NAMALWA (cell line): ENCODE measurements around the gene INO80.
"Not testable (repeated sequence)": the region's sequence is repeated elsewhere in the genome, so short reads cannot be mapped to it uniquely, and the experiment has no call there.

ENCODE experiments used
- DNase-seq: peaks from one replicate; pipeline ENCODE4 v3.0.0-alpha.2; 2015; ENCODE audit warnings: low spot score

Gene INO80

DNA sequence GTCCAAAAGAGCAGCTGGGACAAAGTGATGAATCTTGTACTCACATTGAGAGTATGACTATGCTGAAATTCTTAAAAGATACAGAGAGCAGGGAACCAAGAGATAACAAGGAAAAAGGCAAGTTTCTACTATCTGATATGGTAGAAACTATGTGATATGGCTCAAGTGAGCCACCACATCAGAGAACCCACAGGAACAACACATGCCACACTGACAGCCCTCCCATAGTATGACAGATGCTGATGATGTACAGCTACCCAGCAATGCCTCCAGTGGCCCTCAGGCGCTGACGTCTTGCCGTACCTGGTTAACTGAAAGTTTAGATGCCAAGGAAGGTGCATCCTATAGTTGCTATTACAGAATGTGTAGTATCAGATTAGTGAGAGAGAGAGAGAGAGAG is 120.4 kb downstream of the INO80 start:
- no peak for DNase-seq

GRCh38 chr15:40992825-40993224 is 123.3 kb downstream of the INO80 start:
- DNase-seq, result no peak

- DNase-seq, result no peak
These were observed 123.8 kb downstream of the INO80 start for GRCh38 chr15:40992241-40992741.

GRCh38 chr15:40991355-40991754 is 124.7 kb downstream of the INO80 start:
- DNase-seq, result no peak

DNA sequence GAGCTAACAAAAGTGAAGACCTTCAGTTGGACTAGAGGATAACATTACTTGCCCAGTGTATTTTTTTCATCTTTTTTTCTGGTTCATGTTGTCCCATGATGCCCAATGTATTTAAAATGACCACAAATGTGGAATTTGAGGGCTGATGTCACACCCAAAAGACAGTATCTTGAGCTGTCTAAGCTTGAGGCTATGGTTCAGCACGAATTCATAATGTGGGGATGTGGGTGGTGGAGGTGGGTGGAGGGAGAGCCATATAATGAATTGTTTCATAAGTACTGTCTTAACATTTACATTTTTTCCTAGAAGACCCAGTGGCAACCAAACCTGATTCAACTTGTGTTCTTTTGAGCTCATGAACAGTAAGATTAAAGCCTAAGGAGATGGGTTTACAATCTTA is 125.3 kb downstream of the INO80 start:
- DNase-seq, result no peak

- DNase-seq, result no peak
These were observed 126.0 kb downstream of the INO80 start for GRCh38 chr15:40990080-40990479.

- no peak for DNase-seq
These were observed 127.9 kb downstream of the INO80 start for GRCh38 chr15:40988156-40988555.

- no peak for DNase-seq
These were observed 129.3 kb downstream of the INO80 start for GRCh38 chr15:40986820-40987219.

DNA sequence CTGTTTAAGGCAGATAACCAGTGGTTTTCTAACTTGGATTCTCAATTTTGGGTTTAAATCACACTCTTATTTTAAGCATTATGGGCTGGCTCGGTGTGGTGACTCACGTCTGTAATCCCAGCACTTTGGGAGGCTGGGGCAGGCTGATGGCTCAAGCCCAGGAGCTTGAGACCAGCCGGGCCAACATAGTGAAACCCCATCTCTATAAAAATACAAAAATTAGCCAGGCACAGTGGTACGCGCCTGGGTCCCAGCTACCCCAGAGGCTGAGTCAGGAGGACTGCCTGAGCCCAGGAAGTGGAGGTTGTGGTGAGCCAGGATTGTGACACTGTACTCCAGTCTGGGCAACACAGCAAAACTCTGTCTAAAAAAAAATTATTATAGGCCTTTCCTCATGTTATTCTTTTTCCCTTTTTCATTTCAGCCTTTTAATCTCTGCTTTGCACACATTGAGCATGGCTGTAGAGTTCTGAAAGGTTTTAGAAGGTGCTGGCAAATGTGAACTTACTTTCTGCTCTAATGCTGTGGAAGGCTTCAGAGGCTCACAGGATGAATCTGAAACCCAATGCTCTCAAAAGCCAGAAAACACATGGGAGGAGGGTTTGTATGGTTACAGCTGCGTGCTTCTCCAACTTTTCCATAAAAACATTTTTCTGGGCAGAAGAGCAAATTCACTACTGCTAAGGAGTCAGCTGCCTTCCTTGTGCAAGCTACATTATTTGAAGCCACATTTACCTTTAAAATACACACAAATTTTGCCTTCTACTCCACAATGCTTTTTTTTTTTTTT is 130.3 kb downstream of the INO80 start:
- no peak for DNase-seq

DNA sequence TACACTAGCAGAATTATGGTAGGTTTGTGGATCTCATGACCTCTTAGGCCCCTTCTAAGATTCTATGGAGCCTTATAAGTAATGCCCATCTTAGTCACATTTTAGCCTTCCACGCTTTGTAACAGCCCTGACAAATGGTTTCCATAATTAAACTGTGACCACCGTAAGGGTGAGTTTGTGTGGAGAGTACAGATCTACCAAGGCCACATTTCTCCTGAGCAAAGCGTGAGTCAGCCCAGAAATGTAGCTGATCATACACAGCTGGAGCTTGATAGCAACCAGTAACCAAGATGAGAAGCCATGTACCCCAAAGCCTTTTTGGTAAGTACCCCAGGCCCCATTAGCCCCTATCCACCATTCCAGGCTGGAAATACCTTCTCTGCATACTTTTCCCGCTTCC is 131.1 kb downstream of the INO80 start:
- no peak for DNase-seq

GRCh38 chr15:40984406-40984805 is 131.7 kb downstream of the INO80 start:
- no peak for DNase-seq

DNA sequence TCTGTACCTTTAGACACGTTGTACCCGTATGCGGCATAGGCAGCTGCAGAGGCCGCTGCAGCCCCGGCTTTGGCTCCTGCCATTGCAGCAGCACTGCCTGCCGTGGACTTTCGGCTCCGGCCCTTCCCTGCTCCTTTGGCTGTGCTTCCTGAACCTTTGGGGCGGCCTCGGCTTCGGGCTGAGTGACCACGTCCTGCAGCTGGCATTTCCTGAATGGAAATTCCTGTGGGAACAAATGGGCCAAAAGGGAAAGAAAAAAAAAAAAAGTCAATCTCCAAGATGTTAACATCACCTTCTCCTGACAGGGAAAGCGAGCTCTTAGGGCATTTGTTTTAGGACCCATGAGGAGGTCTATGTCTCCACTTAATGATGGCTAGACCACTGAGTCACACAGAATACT is 133.2 kb downstream of the INO80 start:
- no peak for DNase-seq

DNA sequence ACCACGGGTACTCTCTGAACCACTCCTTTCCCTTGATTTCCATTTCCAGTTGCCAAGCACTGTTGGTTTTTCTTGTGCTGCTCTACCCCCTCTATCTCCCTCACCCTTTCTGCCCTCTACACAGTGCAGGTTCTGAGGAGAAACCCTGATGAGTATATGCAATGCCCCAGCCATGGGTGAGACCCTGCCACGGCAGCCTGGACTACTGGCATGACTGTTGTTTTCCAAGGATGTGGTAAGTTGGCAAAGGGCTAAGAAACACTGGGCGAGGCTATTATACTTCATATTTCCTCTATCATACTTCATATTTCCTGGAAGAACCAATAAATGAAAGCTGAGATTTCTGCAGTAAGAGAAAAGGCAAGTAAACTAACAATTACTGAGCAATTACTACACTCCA is 134.9 kb downstream of the INO80 start:
- DNase-seq, result no peak

- DNase-seq, result no peak
These were observed 137.5 kb downstream of the INO80 start for GRCh38 chr15:40978562-40978961.

- DNase-seq, result no peak
These were observed 137.9 kb downstream of the INO80 start for GRCh38 chr15:40978141-40978540.

DNA sequence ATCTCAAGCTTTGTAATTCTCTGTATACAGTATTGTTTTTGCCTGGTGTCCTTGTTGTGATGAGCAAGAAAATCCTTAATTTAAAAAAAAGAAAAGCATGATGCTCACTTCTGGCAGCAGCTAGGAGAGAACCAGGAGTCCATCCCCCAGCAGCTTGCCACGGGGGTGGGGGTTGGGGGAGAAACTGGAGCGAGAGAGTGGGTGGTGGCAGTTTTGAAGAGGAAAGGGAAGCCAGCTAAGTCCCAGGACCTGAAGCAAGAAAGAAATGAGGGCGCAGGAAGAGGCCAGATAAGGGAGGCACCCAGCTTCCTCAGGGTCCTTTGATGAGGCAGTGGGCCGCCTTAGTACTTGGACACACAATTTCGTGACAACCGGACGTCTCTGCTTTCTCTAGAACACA is 139.3 kb downstream of the INO80 start:
- DNase-seq, result no peak

DNA sequence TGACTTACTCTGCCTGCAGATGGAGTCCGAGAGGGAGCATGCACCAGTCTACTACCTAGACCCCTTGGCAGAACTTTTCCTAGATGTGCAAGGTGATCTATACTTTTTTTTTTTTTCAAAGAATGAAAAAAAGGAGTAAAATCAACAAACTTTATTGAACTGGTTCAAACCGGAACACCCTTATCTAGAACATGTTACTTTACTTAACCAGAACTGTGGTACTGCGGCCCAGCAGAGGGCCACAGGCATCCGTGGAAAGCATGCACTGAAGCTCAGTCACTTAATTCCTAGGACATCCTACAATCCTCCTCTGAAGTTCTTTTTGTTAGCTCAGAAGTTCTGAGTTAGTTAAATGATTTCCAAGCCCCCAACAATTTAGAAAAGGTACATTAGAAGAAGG is 141.2 kb downstream of the INO80 start:
- DNase-seq, result no peak

DNA sequence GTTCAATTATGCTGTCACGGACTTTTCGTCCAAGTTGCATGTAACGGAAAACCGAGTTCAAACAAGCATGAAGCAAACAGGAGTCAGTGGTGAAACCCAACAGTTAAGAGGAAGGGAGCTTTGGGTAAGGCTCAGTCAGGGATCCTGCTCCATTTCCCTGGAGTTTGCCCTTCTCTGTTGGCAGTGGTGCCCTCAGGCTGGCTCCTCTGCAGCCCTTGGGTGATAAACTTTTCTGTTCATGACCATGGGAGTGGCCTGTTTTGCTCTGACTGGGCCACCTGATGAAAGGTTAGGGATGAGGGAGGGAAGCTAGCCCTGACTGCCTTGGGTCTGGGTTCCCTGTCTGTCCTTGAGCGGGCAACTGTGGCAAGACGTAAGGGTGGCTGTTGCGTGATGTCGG is 146.7 kb downstream of the INO80 start:
- no peak for DNase-seq

DNA sequence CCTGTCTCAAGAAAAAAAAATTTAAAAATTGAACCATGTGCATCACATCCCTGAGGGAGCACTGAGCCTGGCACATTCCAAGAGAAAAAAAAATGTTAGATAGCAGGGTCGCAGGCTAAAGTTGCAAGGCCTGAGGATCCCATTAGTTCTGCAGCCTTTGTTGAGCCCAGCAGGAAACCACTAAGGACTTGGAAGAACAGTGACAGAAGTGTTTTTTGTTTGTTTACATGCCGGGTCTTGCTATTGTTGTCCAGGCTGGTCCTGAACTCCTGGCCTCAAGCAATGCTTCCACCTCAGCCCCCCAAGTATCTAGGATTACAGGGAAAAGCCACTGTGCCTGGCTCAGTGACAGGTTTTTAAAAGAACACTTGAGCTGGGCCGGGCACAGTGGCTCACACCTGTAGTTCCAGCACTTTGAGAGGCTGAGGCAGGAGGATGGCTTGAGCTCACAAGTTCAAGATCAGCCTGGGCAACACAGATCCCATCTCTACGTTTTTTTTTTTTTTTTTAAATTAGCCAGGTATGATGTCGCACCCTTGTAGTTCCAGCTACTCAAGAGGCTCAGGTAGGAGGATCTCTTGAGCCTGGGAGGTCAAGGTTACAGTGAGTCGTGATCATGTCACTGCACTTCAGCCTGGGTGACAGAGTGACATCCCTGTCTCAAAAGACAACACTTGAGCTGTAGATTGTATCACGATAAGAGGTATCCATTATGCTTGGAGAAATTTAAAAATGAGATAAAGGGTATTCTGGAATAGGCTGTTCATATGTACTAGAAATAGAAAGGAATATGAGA is 147.6 kb downstream of the INO80 start:
- no peak for DNase-seq

DNA sequence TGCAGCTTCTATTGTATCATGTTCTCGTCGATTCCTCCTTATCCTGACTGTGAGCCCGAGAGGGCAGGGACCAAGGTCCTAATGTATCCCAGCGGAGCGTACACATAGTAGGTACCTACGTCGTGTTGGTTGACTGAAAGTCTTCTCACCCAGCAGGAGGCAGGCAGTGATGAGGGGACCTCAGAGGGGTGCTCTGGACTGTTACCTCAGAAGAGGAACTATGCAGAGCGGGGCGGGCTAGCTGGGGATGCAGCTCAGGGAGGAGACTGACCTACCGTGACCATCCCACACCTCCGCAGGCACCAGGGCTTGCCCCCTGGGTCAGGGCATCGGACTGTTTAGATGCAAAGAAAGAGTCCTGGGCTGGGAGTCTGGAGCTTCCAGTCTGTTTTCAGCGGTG is 151.4 kb downstream of the INO80 start:
- no peak for DNase-seq

DNA sequence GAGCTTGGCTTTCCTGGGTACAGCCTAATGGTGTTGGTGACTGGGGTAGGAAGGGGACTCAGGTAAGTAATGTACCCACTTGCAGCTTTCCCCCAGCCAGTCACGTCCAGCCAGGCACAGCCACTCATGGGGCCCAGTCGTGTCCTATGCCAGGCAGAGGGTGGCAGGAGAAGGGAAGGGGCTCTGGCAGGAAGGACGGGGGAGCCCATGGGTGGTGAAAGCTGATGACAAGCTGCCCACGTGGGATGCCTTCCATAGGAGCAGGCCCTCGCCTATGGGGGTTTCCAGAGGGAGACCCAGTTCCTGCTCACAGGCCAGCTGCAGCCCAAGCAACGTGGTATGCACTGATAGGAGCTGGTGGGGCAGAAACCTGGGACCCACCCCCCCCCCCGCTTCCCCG is 152.1 kb downstream of the INO80 start:
- DNase-seq, result no peak

DNA sequence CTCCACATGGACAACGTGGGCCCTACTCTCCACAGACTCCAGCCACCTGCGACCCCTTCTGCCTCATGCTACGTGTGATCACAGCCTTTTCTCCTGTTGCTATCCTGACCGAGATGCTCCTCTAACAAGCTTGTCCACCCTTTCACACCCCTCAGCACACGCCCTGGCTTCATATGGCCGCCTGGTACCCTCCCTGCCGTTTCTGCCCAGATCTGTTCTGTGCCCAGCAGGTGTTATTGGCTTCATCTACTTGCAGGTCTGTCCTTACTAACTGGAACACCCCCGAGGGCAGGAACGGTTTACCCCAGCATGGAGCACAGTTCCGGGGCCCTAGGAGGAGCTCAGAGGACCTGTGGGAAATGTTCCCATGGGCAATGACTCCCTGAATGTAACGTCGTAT is 152.9 kb downstream of the INO80 start:
- DNase-seq, result no peak

DNA sequence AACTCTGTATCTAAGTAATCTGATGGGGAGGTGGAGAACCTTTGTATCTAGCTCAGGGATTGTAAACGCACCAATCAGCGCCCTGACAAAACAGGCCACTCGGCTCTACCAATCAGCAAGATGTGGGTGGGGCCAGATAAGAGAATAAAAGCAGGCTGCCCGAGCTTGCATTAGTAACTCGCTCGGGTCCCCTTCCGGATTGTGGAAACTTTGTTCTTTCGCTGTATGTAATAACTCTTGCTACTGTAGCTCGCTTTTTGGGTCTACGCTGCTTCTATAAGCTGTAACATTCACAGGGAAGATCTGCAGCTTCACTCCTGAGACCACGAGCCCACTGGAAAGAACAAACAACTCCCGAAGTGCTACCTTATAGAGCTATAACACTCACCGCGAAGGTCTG is 153.8 kb downstream of the INO80 start:
- not testable (repeated sequence) for DNase-seq
